Fibroblast of mammary gland (primary cell): ENCODE measurements around the gene LENG1.

Experiments
- DNase-seq: peaks from one replicate; pipeline ENCODE4 v3.0.0-alpha.2; 2010; ENCODE audit warnings: low read depth
- H3K4me3 ChIP-seq: 2 replicates; pipeline ENCODE4 v1.5.1; 2011; ENCODE audit warnings: low read depth, mild to moderate bottlenecking, low read length, moderate library complexity; ENCODE audit not compliant: control insufficient read depth
- TF ChIP-seq, protein P1 (sequence below): conservative IDR thresholded peaks from 2 replicates; pipeline ENCODE4 v1.5.1; 2011; ENCODE audit warnings: low read depth, low read length, inconsistent platforms; ENCODE audit not compliant: control insufficient read depth, insufficient read depth

The LENG1 gene

DNA sequence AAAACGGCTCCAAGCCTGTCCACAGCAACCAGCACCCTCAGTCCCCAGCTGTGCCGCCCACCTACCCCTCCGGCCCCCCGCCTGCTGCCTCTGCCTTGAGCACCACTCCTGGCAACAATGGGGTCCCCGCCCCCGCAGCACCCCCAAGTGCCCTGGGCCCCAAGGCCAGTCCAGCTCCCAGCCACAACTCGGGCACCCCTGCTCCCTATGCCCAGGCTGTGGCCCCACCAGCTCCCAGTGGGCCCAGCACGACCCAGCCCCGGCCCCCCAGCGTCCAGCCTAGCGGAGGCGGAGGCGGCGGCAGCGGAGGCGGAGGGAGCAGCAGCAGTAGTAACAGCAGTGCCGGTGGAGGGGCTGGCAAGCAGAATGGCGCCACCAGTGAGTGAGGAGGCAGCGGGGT, 11.4 kb downstream of the LENG1 start:
- TF ChIP-seq, protein P1, sequence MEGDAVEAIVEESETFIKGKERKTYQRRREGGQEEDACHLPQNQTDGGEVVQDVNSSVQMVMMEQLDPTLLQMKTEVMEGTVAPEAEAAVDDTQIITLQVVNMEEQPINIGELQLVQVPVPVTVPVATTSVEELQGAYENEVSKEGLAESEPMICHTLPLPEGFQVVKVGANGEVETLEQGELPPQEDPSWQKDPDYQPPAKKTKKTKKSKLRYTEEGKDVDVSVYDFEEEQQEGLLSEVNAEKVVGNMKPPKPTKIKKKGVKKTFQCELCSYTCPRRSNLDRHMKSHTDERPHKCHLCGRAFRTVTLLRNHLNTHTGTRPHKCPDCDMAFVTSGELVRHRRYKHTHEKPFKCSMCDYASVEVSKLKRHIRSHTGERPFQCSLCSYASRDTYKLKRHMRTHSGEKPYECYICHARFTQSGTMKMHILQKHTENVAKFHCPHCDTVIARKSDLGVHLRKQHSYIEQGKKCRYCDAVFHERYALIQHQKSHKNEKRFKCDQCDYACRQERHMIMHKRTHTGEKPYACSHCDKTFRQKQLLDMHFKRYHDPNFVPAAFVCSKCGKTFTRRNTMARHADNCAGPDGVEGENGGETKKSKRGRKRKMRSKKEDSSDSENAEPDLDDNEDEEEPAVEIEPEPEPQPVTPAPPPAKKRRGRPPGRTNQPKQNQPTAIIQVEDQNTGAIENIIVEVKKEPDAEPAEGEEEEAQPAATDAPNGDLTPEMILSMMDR: no peak
- no peak overlapping the region for H3K4me3 ChIP-seq
- no peak for DNase-seq

DNA sequence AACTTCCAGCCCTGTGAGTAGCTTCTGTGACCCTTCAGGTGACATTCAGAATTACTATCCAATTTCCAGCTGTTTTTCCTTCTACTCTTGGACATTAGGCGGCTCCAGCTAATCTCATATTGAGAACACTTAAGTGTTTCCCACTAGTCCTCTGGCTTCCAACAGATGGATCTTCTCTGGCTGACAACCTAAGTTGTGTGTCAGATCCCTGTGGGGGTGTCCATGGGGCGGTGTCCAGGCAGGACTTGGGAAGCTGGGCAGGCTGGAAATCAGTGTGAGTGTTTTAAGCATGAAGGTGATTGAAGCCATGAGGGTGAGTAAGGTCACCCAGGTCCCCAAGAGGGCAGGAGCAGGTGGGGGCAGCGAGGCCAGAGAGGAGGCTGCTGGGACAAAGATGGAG, 11.8 kb downstream of the LENG1 start:
- TF ChIP-seq, protein P1: no peak
- no peak overlapping the region for H3K4me3 ChIP-seq
- DNase-seq: peak; percentile 69

GRCh38 chr19:54145541-54146158, 13.9 kb downstream of the LENG1 start:
- TF ChIP-seq, protein P1: no peak
- no peak overlapping the region for H3K4me3 ChIP-seq
- no peak for DNase-seq

DNA sequence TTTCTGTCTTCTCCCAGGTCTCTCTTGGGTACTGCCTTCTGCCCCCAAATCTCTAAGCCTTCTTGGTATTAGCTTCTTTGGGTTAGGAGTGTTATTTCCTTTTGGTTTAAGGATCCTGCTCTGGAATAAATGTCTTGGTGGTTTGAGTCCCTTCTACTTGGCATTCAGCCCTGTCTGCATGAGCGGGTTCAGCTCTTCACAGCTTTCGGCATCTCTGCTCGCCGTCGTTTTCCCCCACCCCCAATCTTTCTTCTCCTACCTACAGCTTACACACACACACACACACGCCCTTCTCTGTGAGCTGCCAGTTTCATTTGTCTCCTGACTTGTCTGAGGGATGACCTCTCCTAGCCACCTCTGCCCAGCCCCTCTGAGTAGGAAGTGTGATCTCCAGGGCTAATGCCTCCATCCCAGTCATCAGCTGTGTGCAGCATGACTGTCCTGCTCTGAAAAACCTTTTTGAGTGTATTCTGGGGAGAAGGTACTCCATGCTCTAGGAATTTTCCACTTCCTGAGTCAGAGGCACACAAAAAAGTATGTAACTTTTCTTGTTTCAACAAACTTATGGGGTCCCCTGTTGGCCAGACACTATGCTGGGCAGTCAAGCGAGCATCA, 17.2 kb downstream of the LENG1 start:
- DNase-seq: no peak
- TF ChIP-seq, protein P1: no peak
- H3K4me3 ChIP-seq: no peak overlapping the region

GRCh38 chr19:54141356-54141755, 18.2 kb downstream of the LENG1 start:
- peak; percentile 79 for DNase-seq
- TF ChIP-seq, protein P1: no peak

DNA sequence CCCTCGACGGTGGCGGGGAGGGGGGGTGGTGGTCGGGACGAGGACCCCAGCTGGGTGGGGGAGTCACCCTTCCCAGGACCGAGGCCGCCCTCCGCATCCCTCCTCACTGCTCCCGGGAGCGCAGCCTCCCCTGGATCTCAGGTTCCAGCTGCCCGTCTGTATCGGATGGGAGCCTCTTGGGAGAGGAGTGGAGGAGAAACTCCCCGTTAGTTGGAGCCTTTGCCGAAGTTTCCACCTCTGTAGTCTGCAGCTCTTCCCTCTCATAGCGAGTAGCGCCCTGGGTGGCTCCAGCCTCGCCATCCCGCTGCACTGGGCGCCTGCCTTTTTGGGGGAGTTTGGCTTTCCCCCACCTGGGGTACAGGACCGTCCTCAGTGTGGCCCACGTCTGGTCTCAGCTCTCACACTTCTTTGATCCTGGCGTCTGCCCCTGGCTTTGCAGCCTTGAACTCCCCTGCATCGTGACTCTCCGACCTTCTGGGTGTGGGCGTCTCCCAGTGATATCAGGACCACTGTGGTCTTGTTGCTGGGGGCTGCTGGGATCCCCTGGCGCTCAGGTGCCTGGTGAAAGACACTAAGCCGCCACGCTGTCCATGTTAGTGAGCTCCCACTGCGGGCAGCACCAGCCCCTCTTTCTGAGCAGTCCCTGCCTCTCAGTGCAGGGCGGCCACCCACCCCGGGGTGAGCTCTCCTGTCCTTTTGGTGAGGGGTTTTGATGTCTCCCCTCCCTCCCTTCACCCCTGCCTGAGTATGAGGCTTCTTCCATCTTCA, 20.8 kb downstream of the LENG1 start:
- TF ChIP-seq, protein P1: no peak
- no peak for DNase-seq
- peak overlapping the region; percentile 68 for H3K4me3 ChIP-seq

More at GRCh38 chr19:54141356-54141755, 18.2 kb downstream of the LENG1 start:
- H3K4me3 ChIP-seq: no peak overlapping the region
